Left cardiac atrium (tissue), 4 donors: ENCODE measurements around the gene EPC2. TPM values are rescaled to one million over a fixed set of nuclear protein-coding genes. Genes with fewer than 3 reads are reported as not detected.

Source experiments
- ATAC-seq, 2 donors: fragments of 200-7000 bp; cut with Tn5 transposase; one replicate each; pipeline ENCODE4 v1.9.1; 2020; ENCODE audit warnings: mild to moderate bottlenecking in 2 of 2, moderate library complexity in 2 of 2
- DNase-seq: peaks from one replicate; pipeline ENCODE4 v3.0.0-alpha.2; 2020
- intact Hi-C, 2 donors: fragments of 100-400 bp; cut with DNase I; formaldehyde crosslinking; loops; one replicate each; pipeline versions ENCODE4 v1.14.1 to v1.15.1; 2022 to 2023
- total RNA-seq, 2 donors: library from RNA; stranded (reverse); fragmentation: NEBNext Ultra II Directional; extraction: Animal tissue kit (Norgen Biotek cat#: 25700); gene quantifications; one replicate each; pipeline ENCODE4 v1.2.1, GENCODE V29; 2021
- donor health status: DM: no; HTN: yes; CAD: no.
- donor health status: DM: no; HTN: yes; CAD: no; lungs with severe emphysema.
- donor health status: DM: yes; HTN: yes; CAD: no.
- donor health status: Dilated cardiomyopathy.

Gene EPC2
- total RNA-seq, 2 donors from 2014 or later = 19.1 to 22.3 TPM

GRCh38 chr2:148824190-148824589, 179.6 kb downstream of the EPC2 start:
- intact Hi-C loops = no loop called here
- ATAC-seq (no peak), DNase-seq (no peak)

- ATAC-seq (no peak), DNase-seq (no peak)
- intact Hi-C loops = no loop called here
These were observed 182.2 kb downstream of the EPC2 start for GRCh38 chr2:148826791-148827190.

- intact Hi-C loops = no loop called here
- ATAC-seq (no peak), DNase-seq (no peak)
These were observed 184.4 kb downstream of the EPC2 start for GRCh38 chr2:148828941-148829340.

GRCh38 chr2:148829618-148830017, 185.1 kb downstream of the EPC2 start:
- intact Hi-C loops = no loop called here
- no peak for DNase-seq
- ATAC-seq = no peak

GRCh38 chr2:148832637-148833036, 188.1 kb downstream of the EPC2 start:
- ATAC-seq (no peak), DNase-seq (no peak)
- intact Hi-C loops = no loop called here

Other genes with a start within 250 kb of the EPC2 start
- gene KIF5C, start 230.5 kb downstream of the EPC2 start, total RNA-seq = 1 to 10 TPM; 1.1 to 1.4 TPM